DMS 273 (cell line): ENCODE results near the gene OTUB2.

Experiments
- DNase-seq: peaks from one replicate; lab custom pipeline; 2025; ENCODE audit not compliant: unreplicated experiment; lab: John Stamatoyannopoulos, UW

The OTUB2 gene

DNA sequence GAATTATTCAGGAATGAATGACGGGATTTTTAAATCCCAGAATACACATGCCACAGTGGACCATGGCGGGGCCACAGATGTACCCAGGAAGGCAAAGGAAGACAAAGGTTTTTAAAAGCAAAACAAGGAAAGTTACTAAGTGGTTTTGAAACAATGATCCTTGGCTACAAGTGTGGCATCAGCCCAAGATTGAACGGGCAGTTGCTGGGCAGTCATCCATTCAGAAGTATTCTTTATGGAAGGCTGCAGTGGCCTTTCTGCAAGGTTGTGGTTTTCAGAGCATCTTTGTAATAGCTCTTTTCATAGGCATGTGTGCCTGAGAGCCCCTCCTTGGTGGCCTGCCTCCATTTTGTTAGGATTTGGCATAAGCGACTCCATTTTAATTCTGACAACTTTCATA is 71.0 kb downstream of the OTUB2 start:
- no peak for DNase-seq
